HG03045 (cell line): ENCODE data around the gene IGFL4.
"Not testable (repeated sequence)": the region's sequence is repeated elsewhere in the genome, so short reads cannot be mapped to it uniquely, and the experiment has no call there.

Experiments
- ATAC-seq: cut with Tn5 transposase; IDR thresholded peaks from one replicate; pipeline ENCODE4 v1.9.1; 2021; ENCODE audit warnings: mild to moderate bottlenecking, moderate library complexity; ENCODE audit not compliant: unreplicated experiment

IGFL4 gene

GRCh38 chr19:46040952-46041500, at the start of gene IGFL4:
Gene IGFL4 (minus strand): TSS chr19:46041002. CDS start chr19:46040962, 40 bp downstream.
- no peak for ATAC-seq

GRCh38 chr19:46090444-46090843, 49.6 kb upstream of the IGFL4 start:
- no peak for ATAC-seq

- no peak for ATAC-seq
These were observed 48.6 kb upstream of the IGFL4 start for GRCh38 chr19:46089432-46089831.

DNA sequence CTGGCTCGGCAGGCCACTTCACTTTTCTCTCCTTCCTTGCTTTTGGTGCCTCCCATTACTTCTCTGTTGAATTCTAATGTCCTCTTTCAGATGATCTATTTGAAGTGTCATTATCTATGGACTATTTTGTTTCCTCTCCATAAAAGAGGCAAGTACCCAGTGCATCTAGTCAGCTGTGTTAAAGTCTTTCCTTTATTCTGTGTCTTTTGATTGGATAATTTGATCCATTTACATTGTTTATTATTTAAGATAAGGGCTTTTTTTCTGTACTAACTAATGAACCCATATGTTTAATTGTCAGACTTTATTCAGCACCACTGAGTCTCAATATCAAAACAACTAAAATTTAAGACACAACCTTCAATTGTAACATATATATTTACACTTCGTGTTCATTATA, 47.3 kb upstream of the IGFL4 start:
- ATAC-seq = no peak

GRCh38 chr19:46085888-46086287, 45.1 kb upstream of the IGFL4 start:
- no peak for ATAC-seq

GRCh38 chr19:46082728-46083050, 41.9 kb upstream of the IGFL4 start:
- ATAC-seq = no peak

DNA sequence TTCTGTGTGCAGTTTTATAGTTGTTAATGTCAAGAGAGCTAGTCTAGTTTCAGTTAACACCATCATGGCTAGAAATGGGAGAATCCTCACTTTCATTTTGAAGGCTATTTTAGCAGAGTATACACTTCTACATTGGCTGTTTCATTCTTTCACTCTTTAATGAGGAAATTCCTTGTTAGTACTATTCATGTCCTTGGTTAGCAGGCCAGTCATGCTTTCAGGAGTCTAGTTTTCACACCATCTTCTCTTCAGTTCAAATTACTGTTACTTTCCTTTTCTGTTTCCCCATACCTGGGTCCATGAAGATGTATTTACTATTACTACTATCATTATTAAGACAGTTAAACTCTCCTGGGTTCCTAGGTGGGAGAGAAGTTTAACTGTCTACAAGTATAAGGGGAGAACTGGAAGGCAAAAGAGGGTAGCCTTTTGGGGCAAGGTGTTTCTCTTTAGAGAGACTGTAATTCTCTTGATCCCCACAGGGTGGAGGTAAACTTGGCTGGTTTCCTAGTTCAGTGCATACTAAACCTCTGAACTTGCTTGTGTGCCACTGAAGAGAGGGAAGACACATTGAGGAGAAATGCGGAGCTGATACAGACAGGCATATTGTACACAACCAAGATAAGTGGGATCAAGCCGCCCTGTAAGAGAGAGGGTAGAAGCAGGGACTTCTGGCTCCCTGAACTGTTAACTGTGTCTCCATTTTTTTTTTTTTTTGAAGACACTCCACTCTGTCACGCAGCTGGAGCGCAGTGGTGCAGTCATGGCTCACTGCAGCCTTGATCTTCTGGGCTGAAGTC, 41.3 kb upstream of the IGFL4 start:
- no peak for ATAC-seq

DNA sequence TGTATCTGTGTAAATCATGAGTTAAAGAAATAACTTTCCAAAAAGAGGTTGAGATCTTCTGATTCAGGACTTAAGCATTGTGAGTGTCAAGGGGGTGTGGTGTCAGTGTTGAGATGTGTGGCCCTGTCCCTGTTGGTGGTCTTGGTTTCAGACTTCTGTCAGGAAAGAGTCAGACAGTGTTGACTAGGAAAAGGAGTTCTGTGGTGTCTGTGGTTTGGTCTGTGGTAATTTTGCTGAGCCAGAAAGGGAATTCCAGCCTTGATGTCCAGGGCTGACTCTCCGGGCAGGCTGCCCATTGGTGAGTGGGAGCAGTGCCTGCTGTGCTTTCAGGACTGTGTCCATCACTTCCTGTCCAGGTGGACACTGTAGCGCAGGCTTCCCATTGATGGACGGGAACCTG, 39.8 kb upstream of the IGFL4 start:
- ATAC-seq = no peak

DNA sequence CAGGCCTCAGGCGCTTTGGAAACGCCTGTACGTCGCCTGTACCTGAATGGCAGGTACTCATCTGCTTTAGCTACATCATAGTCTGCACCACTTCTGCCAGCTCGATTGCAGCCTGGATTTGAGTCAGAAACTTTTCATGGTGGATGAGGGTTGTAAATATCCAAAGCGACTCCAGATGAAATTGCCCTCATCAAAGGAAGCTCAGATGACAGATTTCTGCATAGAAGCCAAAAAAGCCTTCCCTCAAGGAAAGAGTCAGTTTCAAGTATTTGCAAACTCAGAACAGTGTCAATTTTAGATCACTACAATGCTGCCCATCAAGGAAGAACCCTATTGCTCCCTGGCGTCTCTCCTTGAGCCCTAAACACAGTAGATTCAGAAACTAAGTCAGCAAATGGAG, 38.8 kb upstream of the IGFL4 start:
- no peak for ATAC-seq

GRCh38 chr19:46078573-46079332, 38.0 kb upstream of the IGFL4 start:
- not testable (repeated sequence) for ATAC-seq

DNA sequence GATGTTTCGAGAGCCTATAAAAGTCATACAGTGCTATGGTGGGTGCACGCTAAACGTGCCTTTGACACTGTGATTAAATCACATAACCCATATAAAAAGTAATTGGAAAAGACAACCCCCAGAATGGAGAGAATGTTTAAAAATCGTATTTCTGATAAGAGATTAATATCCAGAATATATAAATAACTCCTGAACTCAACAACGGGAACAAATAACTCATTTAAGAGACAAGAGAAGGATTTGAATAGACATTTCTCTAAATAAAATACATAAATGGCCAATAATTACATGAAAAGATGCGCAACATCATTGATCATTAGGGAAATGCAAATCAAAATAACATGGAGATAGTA, 37.0 kb upstream of the IGFL4 start:
- no peak for ATAC-seq

DNA sequence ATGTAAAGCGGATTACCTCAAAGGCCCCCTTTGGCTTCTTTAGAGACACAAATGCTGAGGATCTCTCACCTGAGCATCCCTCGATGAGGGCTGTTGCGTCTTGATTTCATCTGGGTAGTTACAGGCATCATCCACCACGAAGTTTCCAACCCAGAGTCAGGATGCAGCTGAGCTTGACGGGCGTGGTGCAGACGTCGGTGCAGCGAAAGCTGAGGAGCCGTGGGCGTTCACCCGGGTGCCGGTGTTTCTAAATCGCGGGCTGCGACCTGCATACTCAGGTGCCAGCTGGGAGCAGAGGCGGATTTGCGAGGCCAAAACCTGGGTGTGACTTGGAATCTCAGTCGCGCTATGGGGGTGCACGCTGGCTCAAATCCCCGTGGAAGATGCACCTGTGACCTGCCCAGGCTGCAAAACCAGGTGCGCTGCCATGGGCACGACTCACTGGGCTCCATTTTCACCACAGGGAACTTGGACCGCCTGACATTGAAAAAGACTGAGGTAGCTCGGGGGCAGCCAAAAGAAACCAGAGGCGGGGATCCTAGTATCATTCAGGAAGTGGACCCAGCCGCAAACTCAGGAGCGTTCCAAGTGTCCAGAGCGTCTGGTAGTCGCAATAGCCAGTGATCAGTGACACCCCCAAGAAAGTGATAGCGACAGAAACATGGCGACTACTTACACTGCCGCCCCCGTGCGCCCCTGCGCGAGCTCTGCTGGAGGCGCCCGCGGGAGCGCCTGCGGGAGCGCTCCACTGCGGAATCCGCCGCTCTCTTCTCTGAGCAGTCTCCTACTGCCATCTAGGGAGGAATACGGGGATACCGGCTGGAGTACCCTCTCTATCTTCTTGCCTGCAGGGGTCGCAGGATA, 36.4 kb upstream of the IGFL4 start:
- ATAC-seq = no peak

GRCh38 chr19:46076031-46076880, 35.5 kb upstream of the IGFL4 start:
- ATAC-seq = no peak

DNA sequence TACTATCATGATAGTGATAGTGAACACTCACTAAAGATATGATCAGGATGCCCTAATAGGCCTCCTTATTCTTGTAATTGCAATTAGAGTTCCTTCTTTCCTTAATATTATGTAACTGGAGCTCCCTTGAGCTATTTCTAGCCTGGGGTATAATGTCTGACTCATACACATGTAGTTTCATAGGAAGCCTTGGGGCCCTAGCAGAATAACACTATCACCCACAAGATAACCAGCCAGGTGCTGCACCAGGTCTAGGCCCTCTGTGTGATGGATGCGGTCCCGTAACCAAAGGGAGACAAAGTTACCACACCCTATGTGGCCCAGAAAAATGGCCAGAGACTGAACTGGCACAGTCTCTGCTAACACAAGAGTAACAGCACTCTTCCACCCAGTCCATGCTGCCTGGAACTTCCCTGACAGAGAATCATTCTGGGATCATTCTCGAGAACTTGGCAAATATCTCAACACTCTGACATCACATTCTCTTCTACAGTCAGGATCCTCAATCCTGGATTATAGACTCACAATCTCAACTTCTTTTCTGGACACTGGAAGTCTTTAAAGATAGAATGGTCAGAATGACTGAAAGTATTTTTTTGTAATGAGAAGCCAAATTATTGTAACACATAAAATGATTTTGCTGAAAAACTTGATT, 32.6 kb upstream of the IGFL4 start:
- no peak for ATAC-seq

DNA sequence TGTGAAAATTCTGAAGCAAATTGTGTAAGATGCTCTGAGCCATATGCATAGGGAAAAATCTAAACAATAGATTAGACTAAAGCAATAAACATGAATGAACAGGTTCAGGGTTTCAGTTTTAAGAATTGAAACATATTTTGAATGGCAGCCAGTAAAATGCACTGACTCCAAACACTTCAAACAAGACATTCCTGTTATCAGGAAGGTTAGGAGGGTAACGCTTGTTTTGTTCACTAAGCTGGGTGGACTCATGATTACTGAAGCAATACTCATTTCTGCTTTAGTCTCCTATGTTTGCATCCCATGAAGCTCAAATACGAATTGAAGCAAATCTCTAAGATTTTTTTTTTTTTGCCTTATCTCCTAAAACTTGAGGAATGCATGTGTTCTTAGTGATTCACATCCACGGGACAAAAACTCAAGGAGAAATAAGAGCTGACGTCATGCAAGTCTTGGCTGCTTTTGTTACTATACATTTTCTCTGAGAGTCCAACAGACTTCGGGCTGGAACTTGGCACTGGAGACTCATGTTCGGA, 29.1 kb upstream of the IGFL4 start:
- ATAC-seq = no peak

DNA sequence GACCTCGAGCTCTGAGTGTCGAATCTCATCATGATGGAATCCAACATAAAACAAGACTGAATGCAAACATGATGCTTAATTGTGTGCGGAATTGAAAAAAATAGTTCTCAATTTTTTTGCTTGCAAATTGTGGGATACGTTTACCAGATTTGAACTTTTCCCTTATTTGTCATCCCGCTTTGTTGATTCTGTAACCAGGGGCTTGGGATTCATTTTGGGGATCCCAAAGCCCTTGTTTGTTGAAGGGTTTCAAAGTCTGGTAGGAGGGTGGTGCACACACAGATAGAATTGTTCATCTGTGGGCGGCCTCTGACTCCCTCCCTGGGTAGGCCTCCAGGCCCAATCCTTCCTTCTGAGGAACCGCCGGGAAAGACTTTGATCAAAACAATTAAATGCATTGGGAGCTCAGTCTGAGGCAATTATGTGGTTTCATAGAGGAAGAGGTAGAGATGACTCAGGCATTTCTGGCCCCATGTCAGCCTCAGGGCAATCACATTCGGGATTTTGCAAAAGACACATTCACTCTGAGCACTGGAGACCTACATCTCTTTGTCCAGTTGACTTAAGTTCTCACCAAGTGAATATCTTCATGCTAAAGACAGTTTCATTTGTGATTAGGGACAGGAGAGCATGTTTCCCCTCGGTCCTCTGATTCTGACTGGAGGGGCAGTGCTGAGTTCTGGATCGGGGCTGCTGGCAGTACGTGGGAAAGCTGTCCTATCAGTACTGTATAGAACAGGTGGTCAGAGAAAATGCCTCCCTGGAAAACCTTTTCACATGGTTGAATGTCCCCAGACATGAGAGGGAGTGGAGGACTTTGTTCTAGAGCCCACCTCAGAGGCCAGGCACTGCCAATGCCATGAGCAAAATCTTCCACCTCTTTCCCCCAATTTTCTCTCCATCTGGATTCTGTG, 27.8 kb upstream of the IGFL4 start:
- ATAC-seq = no peak

DNA sequence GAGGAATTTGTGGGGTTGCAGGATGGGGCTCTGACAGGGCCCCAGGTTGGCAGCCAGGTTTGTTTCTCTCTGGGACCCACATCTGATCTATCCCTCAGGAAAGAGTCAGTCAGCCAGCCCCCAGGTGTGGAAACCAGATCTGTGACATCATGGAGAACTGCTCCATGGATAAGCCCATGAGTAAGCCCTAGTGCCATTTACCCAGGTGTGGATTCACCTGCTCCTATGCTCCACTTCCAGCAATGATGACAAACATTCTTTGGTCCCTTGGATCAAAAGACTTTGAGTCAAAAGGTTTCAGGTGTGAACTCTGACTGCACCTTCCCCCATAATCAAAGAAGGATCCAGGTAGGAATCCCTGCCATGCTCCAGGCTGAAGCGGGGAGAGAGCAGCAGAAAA, 26.9 kb upstream of the IGFL4 start:
- no peak for ATAC-seq

- no peak for ATAC-seq
These were observed 25.7 kb upstream of the IGFL4 start for GRCh38 chr19:46066471-46066870.
